NCI-H82 (cell line): ENCODE results near the gene SMIM10L2A.
A peak's percentile ranks its signal among the peaks of the same experiment; 100 is the strongest.

Experiments used
- DNase-seq: peaks from one replicate; lab custom pipeline; 2025; lab: John Stamatoyannopoulos, UW

Gene SMIM10L2A

DNA sequence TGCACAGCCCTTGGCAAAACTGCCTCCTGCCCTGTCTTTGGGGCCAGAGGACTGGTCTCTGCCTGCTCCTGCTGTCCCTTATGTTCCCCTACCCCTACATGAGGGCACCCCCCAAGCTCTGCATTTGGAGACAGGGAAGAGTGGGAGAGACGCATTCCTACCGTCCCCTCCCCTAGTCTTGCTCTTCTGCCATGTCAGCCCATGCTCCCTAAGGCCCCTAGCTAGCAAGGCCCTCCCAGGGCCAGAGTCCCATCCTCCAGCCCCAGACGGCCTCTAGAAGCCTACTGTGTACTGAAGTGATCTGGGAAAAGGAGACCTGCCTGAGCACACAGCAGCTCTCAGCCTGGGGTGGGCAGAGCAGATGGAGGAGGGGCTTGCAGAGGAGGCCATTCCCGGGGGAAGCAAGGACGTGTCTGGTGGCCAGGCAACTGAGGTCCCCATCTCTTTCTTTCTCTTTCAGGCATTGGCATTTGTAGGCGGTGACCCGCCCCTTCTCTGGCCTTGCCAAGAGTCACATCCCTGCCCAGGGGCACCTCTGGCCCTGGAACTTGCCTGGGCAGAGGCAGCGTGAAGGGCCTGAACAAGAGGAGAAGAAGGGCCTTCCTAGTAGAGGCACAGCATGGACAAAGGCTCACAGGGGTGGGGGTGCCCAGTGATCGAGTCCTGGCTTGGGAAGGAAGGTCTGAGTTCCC is 1.6 kb downstream of the SMIM10L2A start:
- DNase-seq, result peak; percentile 13

DNA sequence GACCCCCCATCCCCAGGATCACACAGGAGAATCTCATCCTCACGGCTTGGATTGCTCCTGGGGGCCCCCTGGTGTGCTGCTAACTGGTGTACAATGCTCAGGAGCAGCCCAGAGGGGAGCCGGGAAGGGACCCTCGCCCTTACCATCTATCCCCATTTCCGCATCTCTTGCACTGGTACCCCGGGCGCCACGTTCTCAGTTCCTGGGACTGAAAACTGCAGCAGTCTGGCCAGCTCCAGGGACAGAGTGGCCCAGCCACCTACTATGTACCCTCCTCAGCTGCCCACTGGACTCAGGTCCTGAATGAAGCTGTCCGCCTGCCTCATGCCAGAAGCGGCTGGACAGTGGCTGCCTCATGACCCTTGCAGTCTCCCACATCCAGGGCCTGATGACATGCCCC is 2.7 kb downstream of the SMIM10L2A start:
- DNase-seq, result no peak

- no peak for DNase-seq
Measured at GRCh38 chrX:135425026-135425965, 3.6 kb downstream of the SMIM10L2A start.

DNA sequence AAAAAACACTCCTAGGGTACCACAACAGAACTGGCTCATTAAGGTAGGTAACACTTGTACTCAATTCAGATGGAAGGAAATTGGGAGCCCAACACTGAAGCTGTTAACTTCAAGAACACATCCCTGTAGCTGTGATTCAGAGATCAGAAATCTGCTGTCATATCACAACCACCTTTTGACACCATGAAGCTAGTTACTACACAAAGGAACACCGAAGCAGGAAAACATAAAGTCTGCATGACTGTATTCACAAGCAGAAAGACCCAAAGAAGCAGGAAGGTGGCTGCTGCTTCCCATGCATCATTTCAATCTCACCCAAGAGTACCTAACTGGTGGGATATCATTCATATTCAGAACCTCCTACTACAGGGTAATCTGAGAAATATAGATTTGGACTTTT is 7.7 kb downstream of the SMIM10L2A start:
- no peak for DNase-seq

GRCh38 chrX:135431886-135432285 is 10.1 kb downstream of the SMIM10L2A start:
- DNase-seq, result no peak

GRCh38 chrX:135432453-135432852 is 10.7 kb downstream of the SMIM10L2A start:
- peak; percentile 40 for DNase-seq

DNA sequence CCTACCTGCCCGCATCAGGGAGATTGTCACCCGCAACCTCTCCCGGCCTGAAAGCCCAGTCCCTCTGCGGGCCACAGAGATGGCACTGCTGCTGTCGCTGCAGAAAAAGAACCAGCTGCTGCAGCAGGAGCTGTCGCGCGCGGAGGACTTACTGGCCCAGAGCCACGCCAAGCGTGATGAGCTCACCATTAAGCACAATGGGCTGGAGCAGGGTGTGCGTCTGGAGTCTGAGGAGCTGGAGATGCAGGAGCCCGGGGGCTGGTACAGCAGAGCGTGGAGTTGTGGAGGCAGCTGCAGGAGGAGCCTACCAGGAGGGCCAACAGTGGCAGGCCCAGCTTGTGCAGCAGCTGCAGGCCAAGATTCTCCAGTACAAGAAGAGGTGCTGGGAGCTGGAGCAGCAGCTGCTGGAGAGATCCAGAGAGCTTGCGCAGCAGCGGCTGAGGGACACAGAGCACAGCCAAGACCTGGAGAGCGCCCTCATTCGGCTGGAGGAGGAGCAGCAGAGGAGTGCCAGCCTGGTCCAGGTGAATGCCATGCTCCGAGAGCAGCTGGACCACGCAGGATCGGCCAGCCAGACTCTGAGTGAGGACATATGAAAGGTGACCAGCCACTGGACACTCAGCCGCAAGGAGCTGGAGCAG is 11.3 kb downstream of the SMIM10L2A start:
- no peak for DNase-seq

- DNase-seq, result no peak
Measured at GRCh38 chrX:135433531-135434257, 11.9 kb downstream of the SMIM10L2A start.

- no peak for DNase-seq
Measured at GRCh38 chrX:135434258-135435138, 12.8 kb downstream of the SMIM10L2A start.

- no peak for DNase-seq
Measured at GRCh38 chrX:135435139-135435922, 13.6 kb downstream of the SMIM10L2A start.

DNA sequence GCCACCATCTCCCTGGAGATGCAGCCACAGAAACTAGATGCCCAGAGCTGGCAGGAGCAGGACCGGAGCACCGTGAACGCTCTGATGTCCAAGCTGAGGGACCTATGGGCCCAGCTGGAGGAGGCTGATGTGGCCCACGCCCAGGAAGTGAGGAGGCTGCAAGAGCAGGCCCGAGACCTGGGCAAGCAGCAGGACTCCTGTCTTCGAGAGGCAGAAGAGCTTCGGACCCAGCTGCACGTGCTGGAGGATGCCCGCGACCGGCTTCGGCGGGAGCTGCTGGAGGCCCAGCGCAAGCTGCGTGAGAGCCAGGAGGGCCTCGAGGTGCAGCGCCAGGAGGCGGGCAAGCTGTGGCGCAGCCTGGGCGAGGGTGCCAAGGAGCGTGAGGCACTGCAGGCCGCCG is 14.2 kb downstream of the SMIM10L2A start:
- DNase-seq, result no peak

DNA sequence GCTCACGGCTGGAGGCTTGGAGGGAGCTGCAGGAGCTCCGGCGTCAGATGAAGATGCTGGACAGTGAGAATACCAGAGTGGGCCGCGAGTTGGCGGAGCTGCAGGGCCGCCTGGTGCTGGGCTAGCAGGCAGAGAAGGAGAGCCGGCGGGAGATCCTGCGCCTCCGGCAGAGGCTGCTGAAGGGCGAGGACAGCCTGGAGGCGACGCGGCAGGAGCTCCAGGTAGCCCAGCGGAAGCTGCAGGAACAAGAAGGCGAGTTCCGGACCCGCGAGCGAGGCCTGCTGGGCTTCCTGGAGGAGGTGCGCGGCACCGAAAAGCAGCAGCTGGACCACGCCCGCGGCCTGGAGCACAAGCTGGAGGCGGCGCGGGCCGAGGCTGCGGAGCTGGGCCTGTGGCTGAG is 14.7 kb downstream of the SMIM10L2A start:
- no peak for DNase-seq

- DNase-seq, result no peak
Measured at GRCh38 chrX:135436966-135437866, 15.5 kb downstream of the SMIM10L2A start.

DNA sequence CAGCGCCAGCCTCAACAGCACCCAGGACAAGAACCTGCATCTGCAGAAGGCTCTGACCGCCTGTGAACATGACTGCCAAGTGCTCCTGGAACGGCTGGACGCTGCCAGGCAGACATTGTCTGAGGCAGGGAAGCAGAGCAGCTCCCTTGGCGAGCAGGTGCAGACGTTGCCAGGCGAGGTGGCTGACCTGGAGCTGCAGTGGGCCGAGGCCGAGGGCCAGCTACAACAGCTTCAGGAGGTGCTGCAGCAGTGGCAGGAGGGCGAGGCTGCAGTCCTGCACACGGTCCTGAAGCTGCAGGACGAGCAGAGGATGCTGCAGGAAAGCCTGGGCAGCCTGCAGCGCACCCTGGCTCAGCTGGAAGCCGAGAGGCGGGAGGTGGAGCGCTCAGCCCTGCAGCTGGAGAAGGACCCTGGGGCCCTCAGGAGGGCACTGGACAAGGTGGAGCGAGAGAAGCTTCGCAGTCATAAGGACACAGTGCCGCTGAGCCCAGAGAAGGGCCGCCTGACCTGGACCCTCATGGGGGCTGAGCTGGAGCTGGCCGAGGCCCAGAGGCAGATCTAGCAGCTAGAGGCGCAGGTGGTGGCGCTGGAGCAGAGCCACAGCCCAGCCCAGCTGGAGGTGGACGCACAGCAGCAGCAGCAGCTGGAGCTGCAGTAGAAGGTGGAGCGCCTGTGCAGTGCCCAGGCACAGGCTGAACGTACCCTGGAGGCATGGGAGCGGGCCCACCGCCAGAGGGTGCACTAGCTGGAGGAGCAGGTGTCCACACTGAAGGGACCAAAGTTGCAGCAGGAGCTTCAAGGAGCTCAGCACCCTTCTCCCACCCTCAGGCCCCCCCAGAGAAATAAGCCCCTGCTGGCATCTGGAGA is 16.4 kb downstream of the SMIM10L2A start:
- peak; percentile 42 for DNase-seq

DNA sequence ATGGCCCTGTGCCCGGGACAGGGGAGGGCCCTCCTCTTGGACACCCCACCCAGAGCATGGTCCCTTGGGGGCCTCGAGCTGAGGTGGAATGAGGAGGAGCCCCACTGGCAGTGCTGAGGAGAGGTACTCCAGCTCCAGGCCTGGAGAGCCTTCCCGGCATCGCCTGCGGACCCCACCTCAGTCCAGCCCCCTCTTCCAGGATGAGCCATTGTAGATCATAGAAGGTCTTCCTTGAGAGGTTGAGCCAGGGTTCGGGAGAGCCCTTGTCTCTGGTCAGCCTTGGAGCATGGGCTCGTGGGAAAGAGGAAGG is 16.9 kb downstream of the SMIM10L2A start:
- DNase-seq, result no peak

- no peak for DNase-seq
Measured at GRCh38 chrX:135449637-135450550, 28.1 kb downstream of the SMIM10L2A start.

DNA sequence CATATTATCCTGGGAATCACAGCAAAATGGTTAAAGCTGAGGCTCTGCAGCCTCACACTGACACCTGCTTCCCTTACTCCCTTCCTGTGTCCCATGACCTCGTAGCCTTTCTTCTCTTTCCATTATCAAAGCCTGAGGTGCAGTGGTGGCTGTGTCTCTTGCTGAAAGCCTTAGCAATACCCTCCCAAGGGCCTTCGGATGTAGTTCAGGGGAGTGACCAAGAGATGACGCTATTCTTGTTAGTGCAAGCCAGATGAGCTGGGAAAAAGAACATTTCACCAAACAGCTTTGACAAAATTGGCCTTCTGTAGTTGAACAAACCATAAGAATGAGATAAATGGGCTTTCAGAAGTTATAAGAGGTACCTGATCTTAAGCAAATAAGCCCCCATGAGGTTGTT is 31.6 kb downstream of the SMIM10L2A start:
- no peak for DNase-seq
